ENCODE results near the gene ABHD3.
"Not testable (repeated sequence)": the region's sequence is repeated elsewhere in the genome, so short reads cannot be mapped to it uniquely, and the experiment has no call there.

The ABHD3 gene

GRCh38 chr18:21638822-21639221, 65.8 kb downstream of the ABHD3 start:
- Histone ChIP-seq H3K4me1 (ENCODE audit: insufficient read depth, low read length) (no peaks in the 10 kb centered on the region), H3K4me3 (ENCODE audit: low read depth in 1 of 2, low read length in 2 of 2) (no peak overlapping the region), H3K27me3 (ENCODE audit: control insufficient read depth in 1 of 2, insufficient read depth in 2 of 2, low read length in 2 of 2) (no peaks in the 10 kb centered on the region), H3K36me3 (ENCODE audit: insufficient read depth, low read length) (no peaks in the 10 kb centered on the region), H3K27ac (ENCODE audit: low read depth, low read length) (no peak overlapping the region), H3K9ac (ENCODE audit: low read length) (no peak overlapping the region), H3K9me3 (ENCODE audit: low read length) (no peaks in the 10 kb centered on the region)

GRCh38 chr18:21636769-21637168, 67.8 kb downstream of the ABHD3 start:
- H3K36me3 ChIP-seq (ENCODE audit: insufficient read depth, low read length): no peaks in the 10 kb centered on the region
- no peaks in the 10 kb centered on the region for H3K27me3 ChIP-seq (ENCODE audit: control insufficient read depth in 1 of 2, insufficient read depth in 2 of 2, low read length in 2 of 2)
- no peak overlapping the region for H3K4me3 ChIP-seq (ENCODE audit: low read depth in 1 of 2, low read length in 2 of 2)
- no peaks in the 10 kb centered on the region for H3K9me3 ChIP-seq (ENCODE audit: low read length)
- H3K9ac ChIP-seq (ENCODE audit: low read length): no peak overlapping the region
- H3K4me1 ChIP-seq (ENCODE audit: insufficient read depth, low read length): no peaks in the 10 kb centered on the region
- no peak overlapping the region for H3K27ac ChIP-seq (ENCODE audit: low read depth, low read length)

- no peak overlapping the region for H3K4me3 ChIP-seq (ENCODE audit: low read depth in 1 of 2, low read length in 2 of 2)
- no peaks in the 10 kb centered on the region for H3K27me3 ChIP-seq (ENCODE audit: control insufficient read depth in 1 of 2, insufficient read depth in 2 of 2, low read length in 2 of 2)
- peaks cover 4% of the 10 kb centered on the region for H3K36me3 ChIP-seq (ENCODE audit: insufficient read depth, low read length)
- no peak overlapping the region for H3K27ac ChIP-seq (ENCODE audit: low read depth, low read length)
- no peaks in the 10 kb centered on the region for H3K9me3 ChIP-seq (ENCODE audit: low read length)
- no peaks in the 10 kb centered on the region for H3K4me1 ChIP-seq (ENCODE audit: insufficient read depth, low read length)
- no peak overlapping the region for H3K9ac ChIP-seq (ENCODE audit: low read length)
Measured at GRCh38 chr18:21634588-21635199, 69.9 kb downstream of the ABHD3 start.

GRCh38 chr18:21632393-21632792, 72.2 kb downstream of the ABHD3 start:
- no peaks in the 10 kb centered on the region for H3K27me3 ChIP-seq (ENCODE audit: control insufficient read depth in 1 of 2, insufficient read depth in 2 of 2, low read length in 2 of 2)
- no peak overlapping the region for H3K9ac ChIP-seq (ENCODE audit: low read length)
- no peak overlapping the region for H3K4me3 ChIP-seq (ENCODE audit: low read depth in 1 of 2, low read length in 2 of 2)
- H3K27ac ChIP-seq (ENCODE audit: low read depth, low read length): no peak overlapping the region
- no peaks in the 10 kb centered on the region for H3K9me3 ChIP-seq (ENCODE audit: low read length)
- H3K4me1 ChIP-seq (ENCODE audit: insufficient read depth, low read length): no peaks in the 10 kb centered on the region
- H3K36me3 ChIP-seq (ENCODE audit: insufficient read depth, low read length): peaks cover 8% of the 10 kb centered on the region

- no peaks in the 10 kb centered on the region for H3K4me1 ChIP-seq (ENCODE audit: insufficient read depth, low read length)
- H3K4me3 ChIP-seq (ENCODE audit: low read depth in 1 of 2, low read length in 2 of 2): no peak overlapping the region
- H3K9ac ChIP-seq (ENCODE audit: low read length): no peak overlapping the region
- H3K27ac ChIP-seq (ENCODE audit: low read depth, low read length): no peak overlapping the region
- peaks cover 23% of the 10 kb centered on the region for H3K36me3 ChIP-seq (ENCODE audit: insufficient read depth, low read length)
- H3K9me3 ChIP-seq (ENCODE audit: low read length): no peaks in the 10 kb centered on the region
- no peaks in the 10 kb centered on the region for H3K27me3 ChIP-seq (ENCODE audit: control insufficient read depth in 1 of 2, insufficient read depth in 2 of 2, low read length in 2 of 2)
Measured at GRCh38 chr18:21629089-21629832, 75.3 kb downstream of the ABHD3 start.

GRCh38 chr18:21621640-21622039, 82.9 kb downstream of the ABHD3 start:
- not testable (repeated sequence) for H3K9me3 ChIP-seq (ENCODE audit: low read length); H3K27me3 ChIP-seq (ENCODE audit: control insufficient read depth in 1 of 2, insufficient read depth in 2 of 2, low read length in 2 of 2); H3K4me3 ChIP-seq (ENCODE audit: low read depth in 1 of 2, low read length in 2 of 2); H3K4me1 ChIP-seq (ENCODE audit: insufficient read depth, low read length); H3K27ac ChIP-seq (ENCODE audit: low read depth, low read length); H3K9ac ChIP-seq (ENCODE audit: low read length)
- peaks cover 27% of the 10 kb centered on the region for H3K36me3 ChIP-seq (ENCODE audit: insufficient read depth, low read length)

GRCh38 chr18:21612125-21613039, 92.2 kb downstream of the ABHD3 start, which contains the start of gene SNRPD1:
SNRPD1 (plus strand) TSS chr18:21612314; CDS start chr18:21612430, 116 bp downstream.
- no peaks in the 10 kb centered on the region for H3K9me3 ChIP-seq (ENCODE audit: low read length)
- H3K27me3 ChIP-seq (ENCODE audit: control insufficient read depth in 1 of 2, insufficient read depth in 2 of 2, low read length in 2 of 2): no peaks in the 10 kb centered on the region
- peak within 1 kb of the TSS; percentile 68 to 93 for H3K4me3 ChIP-seq (ENCODE audit: low read depth in 1 of 2, low read length in 2 of 2)
- peak within 1 kb of the TSS; percentile 96 for H3K27ac ChIP-seq (ENCODE audit: low read depth, low read length)
- H3K9ac ChIP-seq (ENCODE audit: low read length): peak within 1 kb of the TSS; percentile 50
- H3K36me3 ChIP-seq (ENCODE audit: insufficient read depth, low read length): no peaks in the 10 kb centered on the region
- peaks cover 8% of the 10 kb centered on the region for H3K4me1 ChIP-seq (ENCODE audit: insufficient read depth, low read length)

- peak overlapping the region in 1 of 2 donors; percentile 93 for H3K4me3 ChIP-seq (ENCODE audit: low read depth in 1 of 2, low read length in 2 of 2)
- peak overlapping the region; percentile 50 for H3K9ac ChIP-seq (ENCODE audit: low read length)
- H3K27ac ChIP-seq (ENCODE audit: low read depth, low read length): peak overlapping the region; percentile 44
- not testable (repeated sequence) for H3K9me3 ChIP-seq (ENCODE audit: low read length); H3K4me1 ChIP-seq (ENCODE audit: insufficient read depth, low read length); H3K36me3 ChIP-seq (ENCODE audit: insufficient read depth, low read length); H3K27me3 ChIP-seq (ENCODE audit: control insufficient read depth in 1 of 2, insufficient read depth in 2 of 2, low read length in 2 of 2)
Measured at GRCh38 chr18:21611401-21612124, 93.0 kb downstream of the ABHD3 start.

GRCh38 chr18:21605213-21605612, 99.4 kb downstream of the ABHD3 start:
- H3K9ac ChIP-seq (ENCODE audit: low read length): no peak overlapping the region
- no peaks in the 10 kb centered on the region for H3K4me1 ChIP-seq (ENCODE audit: insufficient read depth, low read length)
- no peak overlapping the region for H3K4me3 ChIP-seq (ENCODE audit: low read depth in 1 of 2, low read length in 2 of 2)
- H3K9me3 ChIP-seq (ENCODE audit: low read length): no peaks in the 10 kb centered on the region
- H3K27me3 ChIP-seq (ENCODE audit: control insufficient read depth in 1 of 2, insufficient read depth in 2 of 2, low read length in 2 of 2): no peaks in the 10 kb centered on the region
- no peaks in the 10 kb centered on the region for H3K36me3 ChIP-seq (ENCODE audit: insufficient read depth, low read length)
- H3K27ac ChIP-seq (ENCODE audit: low read depth, low read length): no peak overlapping the region

GRCh38 chr18:21604671-21605070, 99.9 kb downstream of the ABHD3 start:
- no peaks in the 10 kb centered on the region for H3K36me3 ChIP-seq (ENCODE audit: insufficient read depth, low read length)
- H3K4me1 ChIP-seq (ENCODE audit: insufficient read depth, low read length): no peaks in the 10 kb centered on the region
- H3K27ac ChIP-seq (ENCODE audit: low read depth, low read length): no peak overlapping the region
- H3K9ac ChIP-seq (ENCODE audit: low read length): no peak overlapping the region
- no peaks in the 10 kb centered on the region for H3K9me3 ChIP-seq (ENCODE audit: low read length)
- no peak overlapping the region for H3K4me3 ChIP-seq (ENCODE audit: low read depth in 1 of 2, low read length in 2 of 2)
- no peaks in the 10 kb centered on the region for H3K27me3 ChIP-seq (ENCODE audit: control insufficient read depth in 1 of 2, insufficient read depth in 2 of 2, low read length in 2 of 2)

- no peaks in the 10 kb centered on the region for H3K9me3 ChIP-seq (ENCODE audit: low read length)
- no peak overlapping the region for H3K9ac ChIP-seq (ENCODE audit: low read length)
- no peak overlapping the region for H3K4me3 ChIP-seq (ENCODE audit: low read depth in 1 of 2, low read length in 2 of 2)
- peaks cover 5% of the 10 kb centered on the region for H3K4me1 ChIP-seq (ENCODE audit: insufficient read depth, low read length)
- no peak overlapping the region for H3K27ac ChIP-seq (ENCODE audit: low read depth, low read length)
- no peaks in the 10 kb centered on the region for H3K27me3 ChIP-seq (ENCODE audit: control insufficient read depth in 1 of 2, insufficient read depth in 2 of 2, low read length in 2 of 2)
- H3K36me3 ChIP-seq (ENCODE audit: insufficient read depth, low read length): no peaks in the 10 kb centered on the region
Measured at GRCh38 chr18:21602299-21602587, 102.3 kb downstream of the ABHD3 start.
